ENCODE measurements around the gene GGT6. TPM values are rescaled to one million over a fixed set of nuclear protein-coding genes. Genes with fewer than 3 reads are reported as not detected.

The GGT6 gene
- total RNA-seq, 1 donor from 2014 or later = 0.35 TPM

DNA sequence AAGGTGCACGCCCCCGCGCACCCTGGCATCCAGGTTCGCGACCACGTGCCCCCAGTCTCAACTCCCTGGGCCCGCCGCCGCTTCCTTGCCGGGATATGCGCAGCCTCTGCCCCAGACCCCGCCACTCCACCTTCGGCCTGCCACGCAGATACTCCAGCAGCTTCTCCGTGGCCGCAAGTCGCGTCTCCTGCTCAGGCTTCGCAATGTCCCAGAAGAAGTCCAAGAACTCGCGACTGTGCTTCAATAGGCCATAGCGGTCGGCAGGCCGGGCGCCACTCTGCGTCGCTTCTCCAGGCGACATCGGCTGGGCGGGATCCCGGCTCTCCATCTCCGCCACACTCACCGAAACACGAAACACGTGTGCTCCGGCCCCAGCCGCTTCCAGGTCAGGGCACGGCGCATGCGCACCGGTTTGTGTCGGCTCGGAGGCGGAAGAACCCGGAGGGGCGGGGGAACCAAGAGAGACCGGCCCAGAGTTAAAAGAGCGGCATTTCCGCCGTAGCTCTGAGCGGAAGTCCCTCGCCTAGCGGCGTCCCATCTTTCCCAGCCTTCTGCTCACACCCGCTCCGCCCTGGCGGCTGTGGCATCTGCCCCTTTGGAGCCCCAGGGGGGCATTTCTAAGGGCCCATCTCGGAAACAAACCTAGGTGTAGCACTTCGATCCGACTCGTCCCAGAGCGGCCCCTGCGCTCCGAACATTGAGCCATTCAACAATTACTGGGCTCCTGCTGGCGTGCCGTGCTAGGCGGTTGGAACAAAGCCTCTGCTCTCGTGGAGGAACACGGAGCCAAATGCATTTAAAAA lies 5.2 kb downstream of the GGT6 start, which contains the start of gene MYBBP1A:
MYBBP1A (minus strand) TSS at position 388 of the 803 bp plus-strand sequence; CDS start at position 328, 60 bp downstream.
- DNase-seq (ENCODE audit: low spot score) (peak; percentile 98), ATAC-seq (peak; percentile 93)

- DNase-seq (ENCODE audit: low spot score) = no peak
- no peak for ATAC-seq
Measured at GRCh38 chr17:4554441-4554996, 5.9 kb downstream of the GGT6 start.

DNA sequence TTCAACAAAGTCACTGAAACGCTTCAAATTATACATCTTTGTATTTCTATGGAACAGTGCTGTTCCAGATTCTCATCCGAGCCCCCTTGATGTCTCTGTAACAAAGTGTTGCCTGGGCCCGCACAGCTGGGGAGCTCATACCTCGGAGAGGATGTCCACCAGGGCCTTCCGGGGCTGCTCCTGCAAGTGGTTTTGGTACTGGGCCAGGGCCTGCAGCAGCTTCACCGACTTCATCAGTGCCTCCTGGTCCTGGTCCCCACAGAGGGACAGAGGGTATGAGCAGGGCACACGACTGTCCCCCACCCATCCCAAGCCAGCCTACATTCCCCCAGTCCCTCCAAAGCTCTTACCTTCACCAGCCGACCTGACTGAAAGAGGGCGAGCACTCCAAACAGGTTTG lies 6.7 kb downstream of the GGT6 start:
- ATAC-seq (no peak), DNase-seq (ENCODE audit: low spot score) (no peak)

DNA sequence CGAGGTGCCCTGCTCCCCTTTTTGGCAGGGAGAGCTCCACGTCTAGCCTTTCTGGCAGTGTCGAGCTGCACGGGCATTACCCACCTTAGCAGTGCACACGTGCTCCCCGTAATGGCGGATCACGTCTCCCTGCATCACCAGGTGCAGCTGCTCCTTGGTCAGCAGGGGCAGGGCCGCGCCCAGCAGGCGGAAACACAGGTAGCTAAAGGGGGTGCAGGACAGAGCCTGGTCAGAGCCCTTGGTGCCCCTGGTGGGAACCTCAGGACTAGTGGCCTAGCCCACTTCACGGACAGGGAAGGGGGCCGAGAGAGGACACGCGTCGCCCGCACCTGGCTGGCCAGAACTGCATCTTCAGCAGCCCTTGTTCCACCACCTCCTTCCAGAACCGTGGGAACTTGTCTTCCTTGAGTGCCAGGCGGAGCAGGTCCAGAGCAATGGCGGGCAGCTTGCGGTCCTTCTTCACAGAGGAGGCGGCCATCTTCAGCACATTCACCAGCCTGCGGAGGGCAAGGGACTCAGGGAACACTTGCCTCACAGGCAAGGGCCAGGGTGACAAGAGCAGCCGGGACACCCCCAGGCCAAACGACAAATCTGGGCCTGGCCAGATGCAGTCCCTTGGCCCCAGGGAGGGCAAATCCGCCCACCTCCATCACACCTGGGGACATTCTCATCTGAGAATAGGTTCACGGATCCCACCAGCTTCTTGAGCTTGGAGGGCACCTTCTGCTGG lies 8.4 kb downstream of the GGT6 start:
- DNase-seq (ENCODE audit: low spot score) = no peak
- no peak for ATAC-seq

- ATAC-seq (no peak), DNase-seq (ENCODE audit: low spot score) (no peak)
Measured at GRCh38 chr17:4551141-4551540, 9.2 kb downstream of the GGT6 start.

- ATAC-seq (no peak), DNase-seq (ENCODE audit: low spot score) (no peak)
Measured at GRCh38 chr17:4550534-4551039, 9.8 kb downstream of the GGT6 start.

GRCh38 chr17:4549781-4550533 lies 10.4 kb downstream of the GGT6 start:
- ATAC-seq (no peak), DNase-seq (ENCODE audit: low spot score) (no peak)

DNA sequence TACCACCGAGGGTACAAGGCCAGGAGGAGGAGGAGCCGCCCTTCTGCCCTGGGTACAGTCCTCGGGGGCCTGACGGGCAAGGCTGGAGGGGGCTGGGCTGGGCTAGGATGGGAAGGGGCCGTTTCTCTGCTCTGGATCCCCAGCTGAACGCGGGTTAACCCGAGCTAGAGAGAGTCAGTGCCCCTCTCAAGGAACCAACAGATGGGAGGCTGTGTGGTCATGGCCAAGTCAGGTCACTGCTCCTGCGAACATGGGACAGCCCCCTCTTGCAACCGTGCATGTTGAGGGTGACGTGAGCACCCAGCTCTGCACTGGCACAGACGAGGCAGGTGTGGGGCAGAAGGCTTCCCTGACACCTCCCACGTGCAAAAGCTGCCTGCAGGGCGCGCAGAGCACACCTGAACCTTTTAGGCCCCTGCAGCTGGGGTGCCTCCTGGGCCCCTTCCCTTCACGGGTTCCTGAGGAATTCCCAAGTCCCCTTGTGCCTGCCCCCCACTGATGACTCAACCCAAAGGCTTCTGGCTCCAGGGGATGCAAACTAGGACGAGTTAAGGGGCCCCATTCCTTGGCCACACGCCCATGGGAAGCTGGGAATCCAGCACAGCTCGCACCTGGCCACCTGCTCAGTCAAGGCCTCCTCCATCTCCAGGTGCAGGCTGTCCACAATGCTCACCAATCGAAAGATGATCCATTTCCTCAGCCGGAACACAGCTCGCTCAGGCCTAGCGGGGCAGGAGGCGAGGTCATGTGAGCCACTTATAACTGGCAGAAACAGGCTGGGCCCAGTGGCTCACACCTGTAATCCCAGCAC lies 11.5 kb downstream of the GGT6 start:
- DNase-seq (ENCODE audit: low spot score) (no peak), ATAC-seq (no peak)

DNA sequence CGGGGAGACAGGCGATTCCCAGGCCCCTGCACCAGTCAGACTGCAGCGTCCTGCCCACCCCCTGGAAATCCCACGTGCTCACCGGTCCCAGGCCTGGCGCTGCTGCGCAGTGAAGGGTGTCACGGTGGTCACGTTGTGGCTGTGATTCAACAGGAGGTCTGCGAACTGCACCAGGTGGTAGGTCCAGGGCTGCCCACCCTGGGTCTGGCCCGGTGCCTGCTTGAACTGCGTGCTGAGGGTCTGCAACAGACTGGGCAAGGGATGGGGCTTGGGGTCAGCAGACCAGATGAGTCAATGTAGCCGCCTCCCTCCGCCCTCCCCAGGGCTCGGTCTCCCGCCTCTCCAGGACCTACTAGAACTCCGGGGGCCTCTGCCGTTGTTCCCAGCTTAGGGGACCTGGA lies 12.3 kb downstream of the GGT6 start:
- DNase-seq (ENCODE audit: low spot score) = no peak
- no peak for ATAC-seq

DNA sequence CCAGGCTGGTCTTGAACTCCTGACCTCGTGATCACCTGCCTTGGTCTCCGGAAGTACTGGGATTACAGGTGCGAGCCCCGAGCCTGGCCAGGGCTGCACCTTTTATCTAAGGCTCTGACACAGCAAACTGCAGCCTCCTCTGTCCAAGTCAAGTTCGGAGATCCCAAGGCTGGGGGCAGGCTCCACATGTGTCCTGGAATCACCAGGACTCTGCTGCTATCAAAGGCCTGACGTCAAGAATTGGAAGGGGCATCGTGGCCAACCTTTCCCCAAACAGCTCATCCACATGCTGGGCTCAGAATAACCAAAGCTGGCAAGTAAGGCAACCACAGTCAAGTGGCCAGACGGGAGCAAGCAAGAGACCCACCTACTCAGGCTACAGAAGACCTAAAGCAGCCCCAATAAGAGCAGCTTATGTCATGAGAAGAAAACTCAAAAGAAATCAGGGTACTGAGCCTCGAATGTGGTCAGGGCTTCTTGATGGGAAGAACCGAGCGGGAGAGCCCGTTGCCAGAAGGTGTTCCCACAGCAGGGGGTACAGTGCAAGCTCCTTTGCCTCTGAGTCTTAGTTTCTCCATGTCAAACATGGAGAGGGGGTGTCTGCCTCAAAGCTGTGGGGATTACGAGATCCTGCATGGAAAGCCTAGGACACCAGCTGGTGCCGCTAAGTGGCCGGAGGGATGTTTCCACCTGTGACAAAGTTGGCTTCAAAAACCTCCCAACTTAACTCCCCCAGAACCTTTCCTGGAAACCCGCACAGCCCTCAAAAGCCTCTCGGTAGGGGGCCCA lies 13.1 kb downstream of the GGT6 start:
- DNase-seq (ENCODE audit: low spot score) (no peak), ATAC-seq (no peak)

DNA sequence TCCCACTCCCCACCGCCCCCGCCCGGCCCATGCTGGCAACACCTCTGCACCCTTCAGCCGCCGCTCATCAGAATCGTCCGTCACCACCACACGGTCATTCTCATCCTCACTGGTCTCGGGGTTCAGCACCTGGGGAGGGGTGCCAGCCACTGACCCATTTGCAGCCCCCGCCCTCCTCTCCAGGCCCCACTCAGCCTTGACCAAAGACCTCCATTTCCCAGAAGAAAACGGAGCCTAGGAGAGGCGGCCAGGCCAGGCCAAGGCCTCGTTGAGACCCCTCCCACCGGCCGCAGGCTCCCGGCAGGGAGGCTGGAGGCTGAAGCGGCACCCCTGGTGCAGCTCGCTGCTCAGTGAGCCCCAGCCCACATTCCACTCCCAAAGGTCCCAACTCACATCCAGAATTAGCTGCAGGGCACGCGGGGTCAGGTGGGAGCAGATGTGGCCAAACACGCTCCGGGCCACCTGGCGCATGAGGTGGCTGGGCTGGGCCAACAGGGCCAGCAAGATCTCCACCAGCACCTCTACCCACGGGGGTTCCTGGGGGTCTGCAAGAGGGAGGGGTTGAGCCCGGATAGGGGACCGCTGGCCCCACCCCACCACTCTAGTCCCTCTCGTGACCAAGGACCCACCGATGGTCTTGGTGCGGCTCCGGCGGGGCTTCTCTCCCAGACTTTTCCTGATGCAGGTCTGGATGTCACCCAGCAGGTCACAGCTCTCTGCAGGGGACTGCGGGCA lies 15.0 kb downstream of the GGT6 start:
- DNase-seq (ENCODE audit: low spot score) = no peak
- no peak for ATAC-seq

DNA sequence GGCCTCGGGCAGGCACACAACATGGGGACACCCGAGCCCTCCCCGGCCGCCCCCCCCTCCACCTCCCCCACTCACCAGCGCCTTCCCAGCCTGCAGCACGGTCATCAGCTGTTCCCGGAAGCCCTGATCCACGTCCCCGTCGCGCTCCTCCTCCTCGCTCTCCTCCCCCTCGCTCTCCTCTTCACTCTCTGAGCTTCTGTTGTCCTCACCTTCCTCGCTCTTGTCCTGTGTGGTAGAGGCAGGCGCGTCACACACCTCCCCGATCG lies 15.5 kb downstream of the GGT6 start:
- ATAC-seq (no peak), DNase-seq (ENCODE audit: low spot score) (no peak)

DNA sequence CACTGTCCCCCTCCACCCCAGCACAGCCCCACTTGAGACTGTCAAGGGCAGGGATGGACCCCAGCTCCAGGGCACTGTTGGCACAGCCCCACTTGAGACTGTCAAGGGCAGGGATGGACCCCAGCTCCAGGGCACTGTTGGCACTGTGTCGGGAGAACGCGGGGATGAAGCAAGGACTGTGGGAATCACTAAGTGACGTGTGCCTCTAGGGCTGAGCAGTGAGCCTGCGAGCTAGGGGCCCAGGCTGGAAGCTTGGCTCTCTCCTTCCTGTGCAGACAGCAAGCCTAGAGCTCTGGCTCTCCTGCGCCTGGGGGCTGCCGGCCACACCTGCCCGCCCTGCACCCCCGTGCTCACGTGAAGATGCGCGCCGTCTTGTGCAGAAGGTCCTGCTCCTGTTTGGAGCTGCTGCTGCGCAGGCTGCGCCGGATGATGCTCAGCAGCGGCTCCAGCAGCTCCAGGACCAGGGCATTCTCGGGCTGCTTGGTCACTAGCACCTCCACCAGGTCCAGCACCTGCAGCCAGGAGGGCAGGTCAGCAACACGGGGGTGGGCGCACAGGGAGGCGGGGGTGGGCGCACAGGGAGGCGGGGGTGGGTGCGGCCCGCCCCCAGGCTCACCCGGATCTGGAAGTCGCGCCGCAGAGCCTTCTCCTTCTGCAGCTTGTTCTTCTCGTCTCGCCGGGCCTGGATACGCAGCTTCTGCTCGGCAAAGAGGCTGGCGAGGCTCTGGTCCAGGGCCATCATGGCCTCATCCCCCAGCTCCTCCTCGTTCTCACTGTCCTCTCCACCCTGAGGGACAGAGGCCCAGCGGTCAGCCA lies 16.0 kb downstream of the GGT6 start:
- ATAC-seq (no peak), DNase-seq (ENCODE audit: low spot score) (no peak)

DNA sequence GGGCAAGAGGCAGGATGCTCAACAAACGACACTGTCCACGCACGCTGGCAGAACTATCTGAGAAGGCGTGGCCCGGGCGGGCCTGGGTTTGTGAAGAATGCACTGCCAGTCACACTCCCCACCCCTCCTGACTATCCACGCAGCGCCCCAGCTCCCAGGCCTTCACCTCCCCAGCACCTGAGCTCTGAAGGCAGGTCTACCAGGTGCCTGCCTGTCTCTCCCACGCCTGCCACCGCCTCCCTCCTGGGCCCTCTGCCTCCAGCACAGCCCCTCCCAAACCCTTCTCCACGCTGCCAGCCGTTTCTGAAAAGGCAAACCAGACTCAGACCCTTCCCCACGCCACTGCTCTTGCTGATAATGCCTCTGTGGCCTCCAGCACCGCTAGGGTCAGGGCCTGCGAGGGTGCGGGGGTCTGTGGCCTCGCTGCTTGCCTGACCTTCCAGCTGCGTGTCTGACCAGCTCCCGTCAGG lies 16.8 kb downstream of the GGT6 start:
- DNase-seq (ENCODE audit: low spot score) (no peak), ATAC-seq (no peak)

DNA sequence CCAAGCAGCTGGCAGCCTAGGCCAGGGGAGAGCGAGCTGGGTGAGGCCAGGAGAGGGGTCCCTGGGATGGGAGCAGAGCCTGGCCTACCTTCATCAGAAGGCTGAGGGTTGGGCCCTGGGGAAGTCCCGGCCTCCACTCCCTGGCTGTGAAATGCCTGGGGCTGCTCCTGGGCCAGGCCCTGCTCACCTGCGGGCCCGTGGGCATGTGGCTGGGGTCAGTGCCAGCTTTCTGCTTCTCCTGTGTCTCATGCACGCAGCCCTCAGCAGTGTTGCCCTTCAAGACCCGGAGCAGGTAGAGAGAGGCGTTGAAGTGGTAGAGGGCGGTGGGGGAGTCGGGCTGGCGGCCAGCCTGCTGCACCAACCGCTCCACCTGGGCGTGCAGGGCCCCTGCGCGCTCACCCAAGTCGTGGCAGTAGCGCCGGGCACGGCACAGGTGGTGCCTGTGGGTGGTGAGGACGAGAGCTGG lies 17.6 kb downstream of the GGT6 start:
- no peak for DNase-seq (ENCODE audit: low spot score)
- ATAC-seq = no peak

- ATAC-seq (no peak), DNase-seq (ENCODE audit: low spot score) (no peak)
Measured at GRCh38 chr17:4542003-4542725, 18.2 kb downstream of the GGT6 start.

- no peak for DNase-seq (ENCODE audit: low spot score)
- ATAC-seq = no peak
Measured at GRCh38 chr17:4541328-4542002, 18.9 kb downstream of the GGT6 start.
